22Rv1 (cell line): Measurements from ENCODE around the gene LAMC1.

ENCODE experiments used
- H3K27ac ChIP-seq: fragments of 450-650 bp; 2 replicates; pipeline ENCODE4 v1.5.1; 2017
- ZFX ChIP-seq: fragments of 450-650 bp; IDR thresholded peaks from 2 replicates; pipeline ENCODE4 v1.6.1; 2017; ENCODE audit warnings: antibody characterized with exemption, borderline replicate concordance
- TF ChIP-seq, protein P1 (sequence below): fragments of 450-650 bp; IDR thresholded peaks from 2 replicates; pipeline ENCODE4 v1.5.1; 2017; ENCODE audit warnings: mild to moderate bottlenecking

LAMC1 gene

GRCh38 chr1:182990413-182991144, 32.6 kb upstream of the LAMC1 start:
- TF ChIP-seq ZFX = no peak
- TF ChIP-seq, protein P1, sequence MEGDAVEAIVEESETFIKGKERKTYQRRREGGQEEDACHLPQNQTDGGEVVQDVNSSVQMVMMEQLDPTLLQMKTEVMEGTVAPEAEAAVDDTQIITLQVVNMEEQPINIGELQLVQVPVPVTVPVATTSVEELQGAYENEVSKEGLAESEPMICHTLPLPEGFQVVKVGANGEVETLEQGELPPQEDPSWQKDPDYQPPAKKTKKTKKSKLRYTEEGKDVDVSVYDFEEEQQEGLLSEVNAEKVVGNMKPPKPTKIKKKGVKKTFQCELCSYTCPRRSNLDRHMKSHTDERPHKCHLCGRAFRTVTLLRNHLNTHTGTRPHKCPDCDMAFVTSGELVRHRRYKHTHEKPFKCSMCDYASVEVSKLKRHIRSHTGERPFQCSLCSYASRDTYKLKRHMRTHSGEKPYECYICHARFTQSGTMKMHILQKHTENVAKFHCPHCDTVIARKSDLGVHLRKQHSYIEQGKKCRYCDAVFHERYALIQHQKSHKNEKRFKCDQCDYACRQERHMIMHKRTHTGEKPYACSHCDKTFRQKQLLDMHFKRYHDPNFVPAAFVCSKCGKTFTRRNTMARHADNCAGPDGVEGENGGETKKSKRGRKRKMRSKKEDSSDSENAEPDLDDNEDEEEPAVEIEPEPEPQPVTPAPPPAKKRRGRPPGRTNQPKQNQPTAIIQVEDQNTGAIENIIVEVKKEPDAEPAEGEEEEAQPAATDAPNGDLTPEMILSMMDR = no peak
- no peak overlapping the region for H3K27ac ChIP-seq

DNA sequence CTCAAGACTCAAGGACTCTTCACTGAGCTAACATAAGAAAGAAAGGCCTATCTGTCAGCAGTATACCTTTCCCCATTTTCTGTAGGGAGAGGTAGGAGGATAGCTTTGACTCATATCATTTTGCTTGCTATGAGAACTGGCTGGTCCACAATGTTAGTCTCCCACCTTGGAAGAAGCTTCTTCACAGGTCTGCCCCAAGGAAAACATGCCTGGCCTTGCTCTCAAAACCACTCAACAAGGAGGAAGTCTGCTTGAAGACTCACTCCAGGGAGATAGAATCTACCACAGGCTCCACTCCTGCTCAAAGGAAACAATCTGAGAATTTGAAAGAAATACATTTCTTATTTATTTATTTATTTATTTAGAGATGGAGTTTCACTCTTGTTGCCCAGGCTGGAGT, 29.5 kb upstream of the LAMC1 start:
- no peak overlapping the region for H3K27ac ChIP-seq
- TF ChIP-seq, protein P1 = no peak
- no peak for TF ChIP-seq ZFX

GRCh38 chr1:182995894-182996293, 27.3 kb upstream of the LAMC1 start:
- no peak overlapping the region for H3K27ac ChIP-seq

DNA sequence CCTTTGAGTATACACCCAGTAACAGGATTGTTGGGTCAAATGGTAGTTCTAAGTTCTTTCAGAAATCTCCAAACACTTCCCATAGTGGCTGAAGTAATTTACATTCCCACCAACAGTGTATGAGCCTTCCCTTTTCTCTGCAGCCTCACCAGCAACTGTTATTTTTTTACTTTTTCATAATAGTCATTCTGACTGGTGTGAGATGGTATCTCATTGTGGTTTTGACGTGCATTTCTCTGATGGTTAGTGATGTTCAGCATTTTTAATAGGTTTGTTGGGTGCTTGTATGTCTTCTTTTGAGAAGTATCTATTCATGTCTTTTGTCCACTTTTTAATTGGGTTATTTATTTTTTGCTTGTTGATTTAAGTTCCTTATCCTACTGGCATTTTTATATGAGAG, 26.4 kb upstream of the LAMC1 start:
- TF ChIP-seq ZFX = no peak
- TF ChIP-seq, protein P1 = no peak
- no peak overlapping the region for H3K27ac ChIP-seq

More at GRCh38 chr1:182995894-182996293, 27.3 kb upstream of the LAMC1 start:
- TF ChIP-seq, protein P1 = no peak
- TF ChIP-seq ZFX = no peak

DNA sequence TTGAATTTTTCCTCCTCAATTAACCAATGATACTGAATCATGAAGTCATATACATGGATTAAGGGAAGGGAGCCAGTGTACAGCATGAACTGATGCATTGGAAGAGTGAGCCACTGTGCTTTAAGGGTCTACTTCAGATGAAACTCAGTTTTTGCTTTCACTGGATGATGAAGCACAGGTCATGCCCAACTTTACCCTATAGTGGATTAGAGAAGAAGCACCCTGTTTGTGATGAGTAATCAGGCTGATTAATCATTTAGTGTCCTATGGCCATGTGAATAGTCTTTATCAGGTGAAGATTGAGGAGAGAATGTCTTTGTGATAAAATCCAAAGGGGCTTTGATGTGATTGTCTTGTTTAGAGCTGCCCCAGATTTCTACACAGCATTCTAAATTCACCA, 24.7 kb upstream of the LAMC1 start:
- H3K27ac ChIP-seq = no peak overlapping the region
- TF ChIP-seq ZFX = no peak
- TF ChIP-seq, protein P1 = no peak

DNA sequence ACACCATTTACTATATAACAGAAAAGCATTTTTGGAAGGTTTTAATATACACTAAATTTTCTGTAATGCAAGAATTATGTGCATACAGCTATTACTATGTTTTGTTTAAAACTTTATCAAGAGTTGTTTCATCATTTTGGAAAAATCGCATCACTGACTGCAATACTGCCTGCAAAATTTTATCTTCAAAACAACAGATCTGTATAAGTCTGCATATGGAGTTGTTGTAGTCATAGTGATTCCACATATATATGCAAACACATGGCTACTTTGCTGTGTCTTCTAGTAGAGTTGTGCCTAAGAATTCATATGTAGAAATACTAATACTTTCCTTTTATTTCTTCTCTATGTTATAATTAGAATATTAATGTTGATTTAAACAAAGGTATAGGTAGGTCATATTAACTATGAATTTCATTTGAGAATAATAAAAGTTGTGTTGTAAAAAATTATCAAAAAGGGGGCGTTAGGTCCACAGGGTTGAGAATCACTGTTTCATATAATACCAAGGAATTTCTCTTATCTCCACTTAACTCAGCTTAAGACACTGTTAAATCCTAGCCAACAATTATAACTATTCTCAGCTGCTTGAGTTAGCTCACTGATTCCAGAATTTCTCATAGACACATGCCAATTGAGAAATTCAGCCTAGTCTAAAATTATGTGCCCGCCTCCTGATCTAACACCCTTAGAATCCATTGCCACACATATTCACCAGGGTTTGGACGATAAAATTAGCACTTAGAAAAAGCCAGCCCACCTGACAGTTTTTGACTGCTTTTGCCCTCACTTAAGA, 22.9 kb upstream of the LAMC1 start:
- TF ChIP-seq, protein P1 = no peak
- TF ChIP-seq ZFX = no peak
- no peak overlapping the region for H3K27ac ChIP-seq

DNA sequence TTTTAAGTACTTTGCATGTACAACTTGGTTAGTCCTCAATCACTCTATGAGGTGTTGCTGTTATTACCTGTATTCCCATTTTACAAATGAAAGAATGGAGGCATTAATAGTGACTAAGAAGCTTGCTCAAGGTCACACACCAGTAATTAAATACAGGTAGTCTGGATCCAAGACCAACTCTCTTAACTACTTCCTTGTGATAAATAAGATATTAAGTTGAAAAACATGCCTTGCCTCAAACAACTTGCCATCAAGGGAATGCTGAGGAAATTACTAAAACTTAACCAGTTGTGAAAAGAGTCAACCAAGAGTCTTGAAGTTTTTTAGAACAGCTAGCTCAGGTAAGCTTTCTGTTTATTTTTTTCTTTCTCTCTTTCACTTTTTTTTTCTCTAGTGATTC, 21.0 kb upstream of the LAMC1 start:
- H3K27ac ChIP-seq = no peak overlapping the region
- TF ChIP-seq, protein P1 = no peak
- no peak for TF ChIP-seq ZFX
